B cell (primary cell): ENCODE measurements around the gene AGBL3. TPM values are rescaled to one million over a fixed set of nuclear protein-coding genes. Genes with fewer than 3 reads are reported as not detected.

ENCODE experiments used
- ATAC-seq: fragments of 200-7000 bp; cut with Tn5 transposase; one replicate; pipeline ENCODE4 v1.10.0; 2021; ENCODE audit warnings: low read depth, mild to moderate bottlenecking, moderate number of reproducible peaks, moderate library complexity
- CTCF ChIA-PET: fragments of 350-600 bp; sonication (Branson Sonifier 250); formaldehyde crosslinking; loops from one replicate; lab custom pipeline; 2021; ENCODE audit warnings: antibody characterized with exemption, inconsistent platforms; lab: Charles Lee
- POLR2A ChIA-PET: fragments of 350-600 bp; sonication (Branson Sonifier 250); formaldehyde crosslinking; loops from one replicate; lab custom pipeline; 2021; ENCODE audit warnings: antibody characterized with exemption; lab: Charles Lee
- DNase-seq: peaks from one replicate; pipeline ENCODE4 v3.0.0; 2013
- H2AFZ ChIP-seq: 2 replicates; pipeline ENCODE4 v1.6.1; 2012; ENCODE audit warnings: mild to moderate bottlenecking, low read depth, low read length; ENCODE audit not compliant: insufficient read depth, poor library complexity, severe bottlenecking
- H3K27ac ChIP-seq, 2 donors: 1 replicate in 1 of 2; 2 replicates in 1 of 2; pipeline ENCODE4 v1.5.1; 2012 to 2013; ENCODE audit warnings: low read length in 2 of 2, mild to moderate bottlenecking in 2 of 2, moderate library complexity in 1 of 2
- H3K27me3 ChIP-seq, 4 experiments: fragments of 200-600 bp in 1 of 4; sonication (generic) in 1 of 4; replicated peaks in 1 of 4; 1 replicate in 2 of 4; 2 replicates in 2 of 4; pipeline versions ENCODE4 v1.6.1 to v1.7.0; 2013 to 2016; ENCODE audit warnings: low read length in 3 of 4, mild to moderate bottlenecking in 2 of 4, mixed read lengths in 1 of 4, moderate library complexity in 1 of 4; ENCODE audit not compliant: insufficient read depth in 4 of 4, control insufficient read depth in 3 of 4; ENCODE audit errors: control extremely low read depth in 1 of 4
- H3K36me3 ChIP-seq, 2 experiments: replicated peaks in 1 of 2; 1 replicate in 1 of 2; 2 replicates in 1 of 2; pipeline versions ENCODE4 v1.6.1 to v1.7.1; 2013; ENCODE audit warnings: low read length in 1 of 2; ENCODE audit not compliant: insufficient read depth in 2 of 2, control insufficient read depth in 1 of 2; ENCODE audit errors: control extremely low read depth in 1 of 2, extremely low read depth in 1 of 2
- H3K4me1 ChIP-seq, 2 donors: fragments of 200-600 bp in 1 of 2; sonication (generic) in 1 of 2; 1 replicate in 1 of 2; 2 replicates in 1 of 2; pipeline versions ENCODE4 v1.5.1 to v1.6.1; 2013 to 2017; ENCODE audit warnings: low read length in 2 of 2; ENCODE audit not compliant: control insufficient read depth in 2 of 2, insufficient read depth in 2 of 2
- H3K4me2 ChIP-seq: replicated peaks from 2 replicates; pipeline ENCODE3; 2012; ENCODE audit warnings: mild to moderate bottlenecking, low read depth, low read length; ENCODE audit not compliant: poor library complexity, severe bottlenecking
- H3K4me3 ChIP-seq, 5 experiments: fragments of 200-600 bp in 1 of 5; sonication (generic) in 1 of 5; 1 replicate in 3 of 5; 2 replicates in 2 of 5; pipeline versions ENCODE4 v1.5.1 to v1.7.0; 2011 to 2016; ENCODE audit warnings: low read length in 4 of 5, mild to moderate bottlenecking in 4 of 5, low read depth in 2 of 5, control low read depth in 1 of 5, moderate library complexity in 1 of 5; ENCODE audit not compliant: insufficient read depth in 1 of 5; ENCODE audit errors: control extremely low read depth in 1 of 5, extremely low read depth in 1 of 5
- H3K79me2 ChIP-seq: fragments of 200-600 bp; sonication (generic); one replicate; pipeline ENCODE4 v1.6.0; 2016; ENCODE audit warnings: low read length; ENCODE audit not compliant: control insufficient read depth, insufficient read depth
- H3K9ac ChIP-seq: fragments of 200-600 bp; sonication (generic); 2 replicates; pipeline ENCODE4 v1.6.1; 2017; ENCODE audit warnings: mild to moderate bottlenecking, low read length, moderate library complexity
- H3K9me3 ChIP-seq, 3 donors: one replicate each; pipeline versions ENCODE4 v1.6.1 to v1.7.1; 2013; ENCODE audit warnings: low read length in 2 of 3; ENCODE audit not compliant: control insufficient read depth in 2 of 3, insufficient read depth in 1 of 3; ENCODE audit errors: control extremely low read depth in 1 of 3
- H4K20me1 ChIP-seq: 2 replicates; pipeline ENCODE4 v1.6.0; 2012; ENCODE audit warnings: mild to moderate bottlenecking, low read length; ENCODE audit not compliant: insufficient read depth, control insufficient read depth, poor library complexity, severe bottlenecking
- H3K27ac Mint-ChIP-seq: one replicate; pipeline ENCODE4 v1.8.0; 2021; ENCODE audit warnings: mixed read lengths
- H3K27me3 Mint-ChIP-seq: one replicate; pipeline ENCODE4 v1.8.0; 2021; ENCODE audit warnings: mixed read lengths
- H3K4me1 Mint-ChIP-seq: one replicate; pipeline ENCODE4 v1.8.0; 2021; ENCODE audit warnings: mixed read lengths
- H3K4me3 Mint-ChIP-seq: one replicate; pipeline ENCODE4 v1.8.0; 2021; ENCODE audit warnings: mixed read lengths
- H3K9me3 Mint-ChIP-seq: one replicate; pipeline ENCODE4 v1.8.0; 2022; ENCODE audit warnings: mixed read lengths; ENCODE audit not compliant: insufficient read depth
- EZH2 ChIP-seq: IDR thresholded peaks from 2 replicates; pipeline ENCODE4 v1.6.1; 2012; ENCODE audit warnings: borderline replicate concordance, low read depth, mild to moderate bottlenecking, moderate library complexity, low read length; ENCODE audit not compliant: insufficient read depth, poor library complexity, severe bottlenecking
- WGBS: methylation state at CpG from one replicate; pipeline ENCODE4 v1.1.5; 2013; ENCODE audit warnings: missing lambda C conversion rate; ENCODE audit not compliant: insufficient coverage; 5-methylcytosine and 5-hydroxymethylcytosine counted together
- intact Hi-C: fragments of 100-400 bp; cut with micrococcal nuclease; formaldehyde crosslinking; loops from one replicate; pipeline ENCODE4 v1.10.0; 2022
- polyA plus RNA-seq: library from polyadenylated mRNA; depleted of rRNA; stranded (reverse); fragments of >200 nt; gene quantifications from 2 replicates; pipeline ENCODE4 v1.2.3, GENCODE V29; 2012
- total RNA-seq, 2 donors: library from RNA; stranded (reverse); fragments of 120-200 nt in 1 of 2; gene quantifications; 1 replicate in 1 of 2; 2 replicates in 1 of 2; pipeline versions ENCODE4 v1.2.3 to v1.2.4, GENCODE V29; 2013 to 2022
- TF ChIP-seq, protein P1 (sequence below): fragments of 200-600 bp; IDR thresholded peaks from one replicate; pipeline ENCODE4 v1.8.0; 2022; ENCODE audit warnings: antibody characterized with exemption, mild to moderate bottlenecking

The AGBL3 gene
- total and polyA plus RNA-seq, 2 donors (not counting 1 experiment from before 2014, with no cell fraction given) = 0.51 to 10.9 TPM

DNA sequence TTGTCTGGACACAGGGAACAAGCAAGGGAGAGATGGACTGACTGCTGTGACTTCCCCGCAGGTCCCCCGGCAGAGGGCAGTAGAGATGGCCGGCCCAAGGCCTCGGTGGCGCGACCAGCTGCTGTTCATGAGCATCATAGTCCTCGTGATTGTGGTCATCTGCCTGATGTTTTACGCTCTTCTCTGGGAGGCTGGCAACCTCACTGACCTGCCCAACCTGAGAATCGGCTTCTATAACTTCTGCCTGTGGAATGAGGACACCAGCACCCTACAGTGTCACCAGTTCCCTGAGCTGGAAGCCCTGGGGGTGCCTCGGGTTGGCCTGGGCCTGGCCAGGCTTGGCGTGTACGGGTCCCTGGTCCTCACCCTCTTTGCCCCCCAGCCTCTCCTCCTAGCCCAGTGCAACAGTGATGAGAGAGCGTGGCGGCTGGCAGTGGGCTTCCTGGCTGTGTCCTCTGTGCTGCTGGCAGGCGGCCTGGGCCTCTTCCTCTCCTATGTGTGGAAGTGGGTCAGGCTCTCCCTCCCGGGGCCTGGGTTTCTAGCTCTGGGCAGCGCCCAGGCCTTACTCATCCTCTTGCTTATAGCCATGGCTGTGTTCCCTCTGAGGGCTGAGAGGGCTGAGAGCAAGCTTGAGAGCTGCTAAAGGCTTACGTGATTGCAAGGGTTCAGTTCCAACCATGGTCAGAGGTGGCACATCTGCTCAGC, 178.2 kb downstream of the AGBL3 start:
- CTCF ChIA-PET = interaction anchor here (1.8 kb wide), 1 partner anchor 17 kb away, joined by 4 read pairs; the partner anchor contains the start of gene TMEM140
- ATAC-seq (no peak), DNase-seq (no peak)
- Mint-ChIP-seq H3K27ac (peak overlapping the region; percentile 74), H3K4me1 (peaks cover 72% of the 10 kb centered on the region), H3K9me3 (peaks cover 2% of the 10 kb centered on the region), H3K27me3 (no peaks in the 10 kb centered on the region), H3K4me3 (no peak overlapping the region)
- H3K4me2 ChIP-seq = no peak overlapping the region
- H4K20me1 ChIP-seq = peaks cover 20% of the 10 kb centered on the region
- H3K4me3 ChIP-seq = no peak overlapping the region
- H3K27ac ChIP-seq = no peak overlapping the region
- peaks cover 0 to 7% (median 0%) of the 10 kb centered on the region in 3 donors for H3K9me3 ChIP-seq
- intact Hi-C loops = no loop called here
- H3K4me1 ChIP-seq = peaks cover 32 to 47% of the 10 kb centered on the region in 2 donors
- no peak overlapping the region for H3K9ac ChIP-seq
- POLR2A ChIA-PET = no interaction called here
- no peak for TF ChIP-seq EZH2
- TF ChIP-seq, protein P1, sequence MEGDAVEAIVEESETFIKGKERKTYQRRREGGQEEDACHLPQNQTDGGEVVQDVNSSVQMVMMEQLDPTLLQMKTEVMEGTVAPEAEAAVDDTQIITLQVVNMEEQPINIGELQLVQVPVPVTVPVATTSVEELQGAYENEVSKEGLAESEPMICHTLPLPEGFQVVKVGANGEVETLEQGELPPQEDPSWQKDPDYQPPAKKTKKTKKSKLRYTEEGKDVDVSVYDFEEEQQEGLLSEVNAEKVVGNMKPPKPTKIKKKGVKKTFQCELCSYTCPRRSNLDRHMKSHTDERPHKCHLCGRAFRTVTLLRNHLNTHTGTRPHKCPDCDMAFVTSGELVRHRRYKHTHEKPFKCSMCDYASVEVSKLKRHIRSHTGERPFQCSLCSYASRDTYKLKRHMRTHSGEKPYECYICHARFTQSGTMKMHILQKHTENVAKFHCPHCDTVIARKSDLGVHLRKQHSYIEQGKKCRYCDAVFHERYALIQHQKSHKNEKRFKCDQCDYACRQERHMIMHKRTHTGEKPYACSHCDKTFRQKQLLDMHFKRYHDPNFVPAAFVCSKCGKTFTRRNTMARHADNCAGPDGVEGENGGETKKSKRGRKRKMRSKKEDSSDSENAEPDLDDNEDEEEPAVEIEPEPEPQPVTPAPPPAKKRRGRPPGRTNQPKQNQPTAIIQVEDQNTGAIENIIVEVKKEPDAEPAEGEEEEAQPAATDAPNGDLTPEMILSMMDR = no peak
- 88% methylated on average over 15 of the region's 18 CpGs for WGBS
- H3K36me3 ChIP-seq = peaks cover 0 to 55% of the 10 kb centered on the region in 2 experiments
- H2AFZ ChIP-seq = no peak overlapping the region
- H3K27me3 ChIP-seq = no peaks in the 10 kb centered on the region
- H3K79me2 ChIP-seq = peaks cover 38% of the 10 kb centered on the region

DNA sequence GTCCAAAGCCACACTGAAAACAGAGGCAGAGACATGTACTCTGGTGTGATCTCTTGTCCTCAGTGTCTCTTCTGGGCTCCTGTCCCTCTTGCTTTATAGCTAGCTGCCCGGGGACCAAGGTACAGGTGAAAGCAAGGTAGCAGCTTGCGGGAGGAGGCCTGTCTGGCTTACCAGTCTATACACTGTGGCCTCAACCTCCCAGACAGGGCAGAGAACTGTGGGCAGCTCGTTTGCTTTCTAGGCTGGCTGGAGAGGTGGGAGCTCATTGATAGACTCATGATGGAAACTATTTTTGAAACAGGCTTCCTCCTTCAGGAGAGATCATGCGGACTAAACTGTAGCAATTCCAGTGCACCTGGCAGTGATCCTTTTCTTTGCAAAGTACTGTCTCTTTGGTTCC, 179.6 kb downstream of the AGBL3 start:
- ChIA-PET POLR2A (no interaction called here), CTCF (interaction anchor here (7.8 to 8.1 kb wide), 2 partner anchors 20 to 179 kb away, joined by 78 to 80 read pairs; partner anchors contain the start of genes AGBL3 and TMEM140)
- Histone ChIP-seq H3K36me3 (peaks cover 0 to 55% of the 10 kb centered on the region in 2 experiments), H2AFZ (no peak overlapping the region), H3K4me2 (no peak overlapping the region), H4K20me1 (peaks cover 19% of the 10 kb centered on the region), H3K4me1 (peaks cover 22 to 41% of the 10 kb centered on the region in 2 donors), H3K27ac (peak overlapping the region in 1 of 2 donors; percentile 13), H3K27me3 (no peaks in the 10 kb centered on the region), H3K79me2 (peaks cover 30% of the 10 kb centered on the region), H3K4me3 (no peak overlapping the region), H3K9me3 (peaks cover 0 to 7% (median 0%) of the 10 kb centered on the region in 3 donors), H3K9ac (no peak overlapping the region)
- no peaks in the 10 kb centered on the region for H3K27me3 Mint-ChIP-seq
- H3K9me3 Mint-ChIP-seq = peaks cover 2% of the 10 kb centered on the region
- no peak overlapping the region for H3K4me3 Mint-ChIP-seq
- 81% methylated on average over 4 of the region's 4 CpGs for WGBS
- TF ChIP-seq, protein P1 = no peak
- TF ChIP-seq EZH2 = no peak
- peaks cover 65% of the 10 kb centered on the region for H3K4me1 Mint-ChIP-seq
- no peak for DNase-seq
- intact Hi-C loops = no loop called here
- peak overlapping the region; percentile 59 for H3K27ac Mint-ChIP-seq
- ATAC-seq = no peak
